Suprapubic skin (tissue), 4 donors: ENCODE results near the gene CIAO2B. TPM values are rescaled to one million over a fixed set of nuclear protein-coding genes. Genes with fewer than 3 reads are reported as not detected.

ENCODE experiments used
- DNase-seq, 2 donors: peaks; one replicate each; pipeline ENCODE4 v3.0.0-alpha.2; 2019; ENCODE audit warnings: low spot score in 2 of 2
- H3K27ac ChIP-seq: fragments of 200-600 bp; sonication (generic); one replicate; pipeline ENCODE4 v1.5.1; 2019
- H3K27me3 ChIP-seq: fragments of 200-600 bp; sonication (generic); one replicate; pipeline ENCODE4 v1.5.1; 2019
- H3K36me3 ChIP-seq: fragments of 200-600 bp; sonication (generic); one replicate; pipeline ENCODE4 v1.5.1; 2019
- H3K4me1 ChIP-seq: fragments of 200-600 bp; sonication (generic); one replicate; pipeline ENCODE4 v1.5.1; 2019
- H3K4me3 ChIP-seq: fragments of 200-600 bp; sonication (generic); one replicate; pipeline ENCODE4 v1.5.1; 2019; ENCODE audit warnings: mild to moderate bottlenecking
- H3K9me3 ChIP-seq: fragments of 200-600 bp; sonication (generic); one replicate; pipeline ENCODE4 v1.5.1; 2019
- CTCF ChIP-seq, 2 donors: fragments of 200-600 bp in 1 of 2; fragments of 450-650 bp in 1 of 2; sonication (generic) in 1 of 2; IDR thresholded peaks; one replicate each; pipeline ENCODE4 v1.5.1; 2016 to 2019; ENCODE audit warnings: antibody characterized with exemption in 2 of 2, mild to moderate bottlenecking in 1 of 2, moderate library complexity in 1 of 2
- EP300 ChIP-seq: sonication (generic); formaldehyde crosslinking; IDR thresholded peaks from one replicate; pipeline ENCODE4 v1.6.1; 2017; ENCODE audit warnings: antibody characterized with exemption
- POLR2A ChIP-seq, 2 donors: fragments of 450-650 bp; IDR thresholded peaks; one replicate each; pipeline ENCODE4 v1.6.1; 2017; ENCODE audit warnings: antibody characterized with exemption in 2 of 2, mild to moderate bottlenecking in 2 of 2, moderate library complexity in 2 of 2
- POLR2AphosphoS5 ChIP-seq, 3 donors: sonication (generic); formaldehyde crosslinking; IDR thresholded peaks; one replicate each; pipeline ENCODE4 v1.6.1; 2017; ENCODE audit warnings: antibody characterized with exemption in 3 of 3
- WGBS: methylation state at CpG from one replicate; pipeline ENCODE4 v1.1.5; 2018; 5-methylcytosine and 5-hydroxymethylcytosine counted together
- total RNA-seq, 4 donors: library from RNA; depleted of rRNA; stranded (reverse); fragments of >200 nt; gene quantifications; one replicate each; pipeline ENCODE4 v1.1.0, GENCODE V29; 2016

The CIAO2B gene
- 10 to 100 TPM; 34.4 to 69.0 (median 45.0) TPM for total RNA-seq

GRCh38 chr16:66934138-66934838, at the start of gene CIAO2B:
TSS of gene CIAO2B (minus strand) at chr16:66934402. CDS start at chr16:66934364, 38 bp downstream.
- H3K4me3 ChIP-seq, result peak within 1 kb of the TSS; percentile 97
- no peaks in the 10 kb centered on the region for H3K9me3 ChIP-seq
- peaks cover 8% of the 10 kb centered on the region for H3K36me3 ChIP-seq
- no peaks in the 10 kb centered on the region for H3K27me3 ChIP-seq
- 1% methylated on average over 21 of the region's 76 CpGs for WGBS
- peaks cover 37% of the 10 kb centered on the region for H3K4me1 ChIP-seq
- H3K27ac ChIP-seq, result peak within 1 kb of the TSS; percentile 92
- TF ChIP-seq POLR2AphosphoS5 (IDR thresholded peaks at IDR 0.05) (peak; percentile 91 to 99 (median 92)), EP300 (no peak), POLR2A (IDR thresholded peaks at IDR 0.05) (peak; percentile 61 to 82), CTCF (IDR thresholded peaks at IDR 0.05) (no peak)
- peak; percentile 92 to 94 for DNase-seq

- 94% methylated on average over 9 of the region's 9 CpGs for WGBS
- Histone ChIP-seq H3K4me1 (peaks cover 14% of the 10 kb centered on the region), H3K27ac (no peak overlapping the region), H3K36me3 (no peaks in the 10 kb centered on the region), H3K4me3 (no peak overlapping the region), H3K27me3 (no peaks in the 10 kb centered on the region), H3K9me3 (no peaks in the 10 kb centered on the region)
- TF ChIP-seq CTCF (IDR thresholded peaks at IDR 0.05) (no peak), POLR2A (IDR thresholded peaks at IDR 0.05) (no peak), EP300 (no peak), POLR2AphosphoS5 (IDR thresholded peaks at IDR 0.05) (no peak)
- no peak for DNase-seq
Measured at GRCh38 chr16:66983033-66983432, 48.8 kb upstream of the CIAO2B start.

- 60% methylated on average over 15 of the region's 16 CpGs for WGBS
- Histone ChIP-seq H3K4me3 (no peak overlapping the region), H3K36me3 (no peaks in the 10 kb centered on the region), H3K27ac (peak overlapping the region; percentile 36), H3K27me3 (no peaks in the 10 kb centered on the region), H3K9me3 (no peaks in the 10 kb centered on the region), H3K4me1 (peaks cover 17% of the 10 kb centered on the region)
- TF ChIP-seq CTCF (IDR thresholded peaks at IDR 0.05) (no peak), POLR2A (IDR thresholded peaks at IDR 0.05) (no peak), POLR2AphosphoS5 (IDR thresholded peaks at IDR 0.05) (no peak), EP300 (no peak)
- DNase-seq, result no peak
Measured at GRCh38 chr16:66979011-66979717, 45.0 kb upstream of the CIAO2B start.

GRCh38 chr16:66977341-66978113, 43.3 kb upstream of the CIAO2B start:
- Histone ChIP-seq H3K36me3 (no peaks in the 10 kb centered on the region), H3K4me3 (no peak overlapping the region), H3K4me1 (peaks cover 17% of the 10 kb centered on the region), H3K27me3 (no peaks in the 10 kb centered on the region), H3K27ac (no peak overlapping the region), H3K9me3 (no peaks in the 10 kb centered on the region)
- peak; percentile 94 to 95 for DNase-seq
- TF ChIP-seq CTCF (IDR thresholded peaks at IDR 0.05), result peak; percentile 90 to 94
- TF ChIP-seq EP300, result no peak
- WGBS, result 30% methylated on average over 15 of the region's 15 CpGs

- Histone ChIP-seq H3K4me1 (peaks cover 17% of the 10 kb centered on the region), H3K27me3 (no peaks in the 10 kb centered on the region), H3K27ac (no peak overlapping the region), H3K9me3 (no peaks in the 10 kb centered on the region), H3K4me3 (no peak overlapping the region), H3K36me3 (no peaks in the 10 kb centered on the region)
- WGBS, result 52% methylated on average over 13 of the region's 13 CpGs
- no peak for TF ChIP-seq POLR2A (IDR thresholded peaks at IDR 0.05)
- no peak for TF ChIP-seq POLR2AphosphoS5 (IDR thresholded peaks at IDR 0.05)
- no peak for TF ChIP-seq EP300
- no peak for TF ChIP-seq CTCF (IDR thresholded peaks at IDR 0.05)
- no peak for DNase-seq
Measured at GRCh38 chr16:66976746-66977145, 42.5 kb upstream of the CIAO2B start.
